SK-N-MC (cell line): ENCODE data around the gene HMCES.

Experiments
- EZH2 ChIP-seq: fragments of 200-600 bp; sonication (generic); IDR thresholded peaks from one replicate; pipeline ENCODE4 v1.6.1; 2017; ENCODE audit warnings: antibody characterized with exemption
- POLR2AphosphoS5 ChIP-seq: IDR thresholded peaks from 2 replicates; pipeline ENCODE4 v1.6.1; 2012; ENCODE audit warnings: mild to moderate bottlenecking, low read depth, low read length, borderline replicate concordance

DNA sequence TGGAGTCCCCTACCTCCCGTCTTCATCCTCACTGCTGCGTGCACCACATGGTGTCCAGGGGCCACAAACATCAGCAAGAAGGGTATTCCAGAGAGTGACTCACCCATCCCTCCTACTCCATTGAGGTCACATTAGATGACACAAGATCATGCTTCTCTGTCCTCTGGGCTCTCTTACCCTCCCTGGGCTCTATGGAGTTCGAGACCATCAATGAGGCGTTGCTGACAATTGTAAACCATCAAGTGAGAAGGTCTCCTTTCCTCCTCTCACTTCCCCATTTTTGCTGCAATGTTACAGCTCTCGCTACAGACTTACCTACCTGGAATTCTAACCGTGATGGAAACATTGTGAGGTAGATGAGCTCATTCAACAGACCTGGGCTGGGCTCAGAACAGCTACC, 51.7 kb downstream of the HMCES start:
- TF ChIP-seq POLR2AphosphoS5 (no peak), EZH2 (no peak)
